Neural cell (in vitro differentiated cells): ENCODE data around the gene SDK2. TPM values are rescaled to one million over a fixed set of nuclear protein-coding genes. Genes with fewer than 3 reads are reported as not detected.

ENCODE experiments used
- H2AFZ ChIP-seq: fragments of 200-600, 300-800 bp; sonication (generic), shearing (Covaris generic); 2 replicates; pipeline ENCODE4 v1.6.0; 2014; ENCODE audit warnings: low read depth, mild to moderate bottlenecking, antibody characterized with exemption, low read length, moderate library complexity
- H3F3A ChIP-seq: fragments of 200-600 bp; shearing (Covaris generic); 2 replicates; pipeline ENCODE4 v1.6.1; 2016; ENCODE audit warnings: mild to moderate bottlenecking, moderate library complexity, mixed read lengths, antibody characterized with exemption, low read length; ENCODE audit not compliant: insufficient read depth, poor library complexity, severe bottlenecking
- H3K27ac ChIP-seq: fragments of 200-600, 300-800 bp; sonication (generic), shearing (Covaris generic); 2 replicates; pipeline ENCODE4 v1.5.1; 2014; ENCODE audit warnings: mild to moderate bottlenecking, low read length, moderate library complexity
- H3K27me3 ChIP-seq: fragments of 300-800, 200-600 bp; sonication (generic), shearing (Covaris generic); 2 replicates; pipeline ENCODE4 v1.6.0; 2014; ENCODE audit warnings: mild to moderate bottlenecking, low read depth, low read length, moderate library complexity; ENCODE audit not compliant: insufficient read depth
- H3K36me3 ChIP-seq: fragments of 300-800, 200-600 bp; sonication (generic), shearing (Covaris generic); 2 replicates; pipeline ENCODE4 v1.5.1; 2014; ENCODE audit warnings: mild to moderate bottlenecking, antibody characterized with exemption, low read length, moderate library complexity; ENCODE audit not compliant: insufficient read depth
- H3K4me2 ChIP-seq: fragments of 300-800, 200-600 bp; sonication (generic), shearing (Covaris generic); 2 replicates; pipeline ENCODE4 v1.6.0; 2014; ENCODE audit warnings: mild to moderate bottlenecking, low read length
- H3K4me3 ChIP-seq: fragments of 300-800, 200-600 bp; sonication (generic), shearing (Covaris generic); 2 replicates; pipeline ENCODE4 v1.5.1; 2014; ENCODE audit warnings: mild to moderate bottlenecking, low read length, moderate library complexity
- H3K79me2 ChIP-seq: fragments of 200-600 bp; shearing (Covaris generic); replicated peaks from 2 replicates; pipeline ENCODE4 v1.6.0; 2014; ENCODE audit warnings: mild to moderate bottlenecking, low read length, moderate library complexity; ENCODE audit not compliant: insufficient read depth
- H3K9ac ChIP-seq: fragments of 300-800, 200-600 bp; sonication (generic), shearing (Covaris generic); 2 replicates; pipeline ENCODE4 v1.6.1; 2016; ENCODE audit warnings: mild to moderate bottlenecking, low read length, mixed read lengths
- H3K9me2 ChIP-seq: fragments of 200-600 bp; shearing (Covaris generic); 2 replicates; pipeline ENCODE4 v1.6.1; 2016; ENCODE audit warnings: mild to moderate bottlenecking, low read length, mixed read lengths; ENCODE audit not compliant: insufficient read depth
- H3K9me3 ChIP-seq: fragments of 200-600, 300-800 bp; sonication (generic), shearing (Covaris generic); 2 replicates; pipeline ENCODE4 v1.6.1; 2016; ENCODE audit warnings: mild to moderate bottlenecking, mixed run types, low read length, moderate library complexity, mixed read lengths
- H4K20me1 ChIP-seq: fragments of 200-600 bp; shearing (Covaris generic); 2 replicates; pipeline ENCODE4 v1.6.1; 2016; ENCODE audit warnings: mild to moderate bottlenecking, mixed run types; ENCODE audit not compliant: insufficient read depth
- EP300 ChIP-seq: fragments of 450-650 bp; conservative IDR thresholded peaks from 2 replicates; pipeline ENCODE4 v1.6.1; 2014; ENCODE audit warnings: antibody characterized with exemption, mild to moderate bottlenecking, moderate library complexity; ENCODE audit not compliant: poor library complexity, severe bottlenecking
- EZH2 ChIP-seq: fragments of 200-600, 300-800 bp; shearing (Covaris generic), sonication (generic); IDR thresholded peaks from 2 replicates; pipeline ENCODE4 v1.6.1; 2014; ENCODE audit warnings: antibody characterized with exemption, low read length, borderline replicate concordance, mild to moderate bottlenecking; ENCODE audit not compliant: insufficient read depth, poor library complexity, severe bottlenecking
- MXI1 ChIP-seq: fragments of 450-650 bp; conservative IDR thresholded peaks from 2 replicates; pipeline ENCODE4 v1.6.1; 2014; ENCODE audit warnings: antibody characterized with exemption, mild to moderate bottlenecking; ENCODE audit not compliant: poor library complexity, severe bottlenecking
- POLR2AphosphoS5 ChIP-seq: IDR thresholded peaks from 2 replicates; pipeline ENCODE4 v1.6.1; 2012
- RAD21 ChIP-seq: fragments of 450-650 bp; conservative IDR thresholded peaks from 2 replicates; pipeline ENCODE4 v1.6.1; 2014; ENCODE audit warnings: antibody characterized with exemption, mild to moderate bottlenecking, moderate library complexity
- SMC3 ChIP-seq: fragments of 450-650 bp; conservative IDR thresholded peaks from 2 replicates; pipeline ENCODE4 v1.6.1; 2014; ENCODE audit warnings: antibody characterized with exemption, mild to moderate bottlenecking, moderate library complexity; ENCODE audit not compliant: poor library complexity
- TAF1 ChIP-seq: IDR thresholded peaks from 2 replicates; pipeline ENCODE4 v1.6.1; 2012; ENCODE audit warnings: low read depth
- polyA plus RNA-seq: library from polyadenylated mRNA; depleted of rRNA; stranded (reverse); fragments of >200 nt; gene quantifications from 2 replicates; pipeline ENCODE4 v1.2.3, GENCODE V29; 2014
- TF ChIP-seq, protein P1 (sequence below): IDR thresholded peaks from 2 replicates; pipeline ENCODE4 v1.6.1; 2012; ENCODE audit warnings: borderline replicate concordance
- TF ChIP-seq, protein P2 (sequence below): fragments of 450-650 bp; IDR thresholded peaks from 2 replicates; pipeline ENCODE4 v1.5.1; 2014; ENCODE audit warnings: antibody characterized with exemption, mild to moderate bottlenecking, moderate library complexity; ENCODE audit not compliant: poor library complexity, severe bottlenecking

Gene SDK2
- polyA plus RNA-seq, 1 donor from 2014 or later: 0.73 TPM

DNA sequence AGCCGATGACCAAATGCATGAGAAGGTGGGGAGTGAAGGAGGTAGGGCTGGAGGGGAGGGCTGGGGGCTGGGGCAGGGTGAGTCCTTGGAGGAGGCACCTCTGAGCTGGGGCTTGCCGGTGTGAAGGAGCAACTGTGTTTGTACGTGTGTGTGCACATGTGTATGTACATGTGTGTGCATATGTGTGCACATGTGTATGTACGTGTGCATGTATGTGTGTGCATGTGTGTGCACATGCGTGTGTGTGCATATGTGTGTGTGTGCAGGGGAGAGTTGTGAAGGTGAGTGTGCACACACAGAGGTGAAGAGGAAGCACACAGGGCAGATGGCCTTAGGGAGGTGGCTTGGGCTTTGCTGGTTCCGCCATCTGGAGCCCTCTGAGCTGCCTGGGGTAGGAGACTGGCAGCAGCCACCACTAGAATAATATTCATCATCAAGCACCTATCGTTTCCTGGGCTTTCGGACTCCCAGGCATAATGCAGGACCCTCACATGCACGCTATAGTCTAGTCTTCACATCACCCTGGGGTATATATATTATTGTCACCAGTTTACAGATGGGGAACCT, 211.5 kb downstream of the SDK2 start:
- Histone ChIP-seq H3K9me2 (no peaks in the 10 kb centered on the region), H2AFZ (no peak overlapping the region)
- no peak for TF ChIP-seq SMC3
- TF ChIP-seq, protein P1, sequence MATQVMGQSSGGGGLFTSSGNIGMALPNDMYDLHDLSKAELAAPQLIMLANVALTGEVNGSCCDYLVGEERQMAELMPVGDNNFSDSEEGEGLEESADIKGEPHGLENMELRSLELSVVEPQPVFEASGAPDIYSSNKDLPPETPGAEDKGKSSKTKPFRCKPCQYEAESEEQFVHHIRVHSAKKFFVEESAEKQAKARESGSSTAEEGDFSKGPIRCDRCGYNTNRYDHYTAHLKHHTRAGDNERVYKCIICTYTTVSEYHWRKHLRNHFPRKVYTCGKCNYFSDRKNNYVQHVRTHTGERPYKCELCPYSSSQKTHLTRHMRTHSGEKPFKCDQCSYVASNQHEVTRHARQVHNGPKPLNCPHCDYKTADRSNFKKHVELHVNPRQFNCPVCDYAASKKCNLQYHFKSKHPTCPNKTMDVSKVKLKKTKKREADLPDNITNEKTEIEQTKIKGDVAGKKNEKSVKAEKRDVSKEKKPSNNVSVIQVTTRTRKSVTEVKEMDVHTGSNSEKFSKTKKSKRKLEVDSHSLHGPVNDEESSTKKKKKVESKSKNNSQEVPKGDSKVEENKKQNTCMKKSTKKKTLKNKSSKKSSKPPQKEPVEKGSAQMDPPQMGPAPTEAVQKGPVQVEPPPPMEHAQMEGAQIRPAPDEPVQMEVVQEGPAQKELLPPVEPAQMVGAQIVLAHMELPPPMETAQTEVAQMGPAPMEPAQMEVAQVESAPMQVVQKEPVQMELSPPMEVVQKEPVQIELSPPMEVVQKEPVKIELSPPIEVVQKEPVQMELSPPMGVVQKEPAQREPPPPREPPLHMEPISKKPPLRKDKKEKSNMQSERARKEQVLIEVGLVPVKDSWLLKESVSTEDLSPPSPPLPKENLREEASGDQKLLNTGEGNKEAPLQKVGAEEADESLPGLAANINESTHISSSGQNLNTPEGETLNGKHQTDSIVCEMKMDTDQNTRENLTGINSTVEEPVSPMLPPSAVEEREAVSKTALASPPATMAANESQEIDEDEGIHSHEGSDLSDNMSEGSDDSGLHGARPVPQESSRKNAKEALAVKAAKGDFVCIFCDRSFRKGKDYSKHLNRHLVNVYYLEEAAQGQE: no peak
- no peak for TF ChIP-seq MXI1
- no peak for TF ChIP-seq RAD21
- no peak for TF ChIP-seq POLR2AphosphoS5
- no peak for TF ChIP-seq EZH2
- TF ChIP-seq TAF1: no peak
- TF ChIP-seq, protein P2, sequence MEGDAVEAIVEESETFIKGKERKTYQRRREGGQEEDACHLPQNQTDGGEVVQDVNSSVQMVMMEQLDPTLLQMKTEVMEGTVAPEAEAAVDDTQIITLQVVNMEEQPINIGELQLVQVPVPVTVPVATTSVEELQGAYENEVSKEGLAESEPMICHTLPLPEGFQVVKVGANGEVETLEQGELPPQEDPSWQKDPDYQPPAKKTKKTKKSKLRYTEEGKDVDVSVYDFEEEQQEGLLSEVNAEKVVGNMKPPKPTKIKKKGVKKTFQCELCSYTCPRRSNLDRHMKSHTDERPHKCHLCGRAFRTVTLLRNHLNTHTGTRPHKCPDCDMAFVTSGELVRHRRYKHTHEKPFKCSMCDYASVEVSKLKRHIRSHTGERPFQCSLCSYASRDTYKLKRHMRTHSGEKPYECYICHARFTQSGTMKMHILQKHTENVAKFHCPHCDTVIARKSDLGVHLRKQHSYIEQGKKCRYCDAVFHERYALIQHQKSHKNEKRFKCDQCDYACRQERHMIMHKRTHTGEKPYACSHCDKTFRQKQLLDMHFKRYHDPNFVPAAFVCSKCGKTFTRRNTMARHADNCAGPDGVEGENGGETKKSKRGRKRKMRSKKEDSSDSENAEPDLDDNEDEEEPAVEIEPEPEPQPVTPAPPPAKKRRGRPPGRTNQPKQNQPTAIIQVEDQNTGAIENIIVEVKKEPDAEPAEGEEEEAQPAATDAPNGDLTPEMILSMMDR: no peak
- TF ChIP-seq EP300: no peak

DNA sequence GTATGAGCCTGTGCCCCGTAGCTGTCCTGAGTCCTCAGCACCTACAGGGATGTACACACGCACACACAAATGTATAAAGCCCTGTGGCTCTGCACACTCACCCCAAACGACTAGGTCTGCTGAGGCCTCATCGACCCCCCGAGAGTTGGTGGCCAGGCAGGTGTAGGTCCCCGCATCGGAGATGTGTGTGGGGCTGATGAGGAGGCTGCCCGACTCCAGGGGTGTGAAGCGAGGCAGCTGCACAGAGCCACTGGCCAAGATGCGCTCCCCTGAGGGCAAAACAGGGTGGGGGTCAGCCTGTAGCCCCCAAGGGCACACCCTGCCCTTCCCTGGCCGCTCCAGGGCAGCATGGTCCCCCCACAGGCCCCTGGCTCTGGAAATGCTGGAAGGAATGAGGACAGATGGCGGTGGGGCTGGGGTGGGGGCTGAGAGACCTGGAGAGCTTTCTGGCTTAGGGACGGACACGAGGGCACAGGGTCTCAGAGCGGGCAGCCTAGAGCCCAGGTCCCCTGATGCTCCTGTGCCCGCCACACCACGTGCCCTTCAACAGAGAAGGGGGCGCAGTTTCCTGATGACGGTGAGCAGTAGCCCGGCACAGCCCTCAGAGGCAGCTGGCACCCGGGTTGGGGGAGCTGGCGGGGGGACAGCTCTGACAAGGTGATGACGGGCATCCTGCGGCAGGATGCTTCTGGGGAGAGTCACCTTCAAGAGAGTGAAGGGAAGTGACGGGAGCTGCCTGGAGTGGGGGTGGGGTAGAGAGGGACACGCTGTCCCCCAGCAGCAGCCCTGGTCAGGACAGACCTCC, 212.6 kb downstream of the SDK2 start:
- Histone ChIP-seq H4K20me1 (no peaks in the 10 kb centered on the region), H2AFZ (no peak overlapping the region), H3F3A (no peaks in the 10 kb centered on the region), H3K9me2 (no peaks in the 10 kb centered on the region), H3K27me3 (no peaks in the 10 kb centered on the region), H3K4me3 (no peak overlapping the region), H3K9ac (no peak overlapping the region), H3K36me3 (no peaks in the 10 kb centered on the region), H3K27ac (no peak overlapping the region), H3K4me2 (no peak overlapping the region), H3K9me3 (no peaks in the 10 kb centered on the region), H3K79me2 (no peaks in the 10 kb centered on the region)
- TF ChIP-seq, protein P1: no peak
- TF ChIP-seq TAF1: no peak
- no peak for TF ChIP-seq MXI1
- no peak for TF ChIP-seq EP300
- TF ChIP-seq, protein P2: no peak
- no peak for TF ChIP-seq SMC3
- no peak for TF ChIP-seq RAD21

More for the DNA sequence above, 211.5 kb downstream of the SDK2 start:
- Histone ChIP-seq H3K36me3 (no peaks in the 10 kb centered on the region), H3K27me3 (no peaks in the 10 kb centered on the region), H3F3A (no peaks in the 10 kb centered on the region), H3K4me2 (no peak overlapping the region), H4K20me1 (no peaks in the 10 kb centered on the region), H3K27ac (no peak overlapping the region), H3K9ac (no peak overlapping the region), H3K79me2 (no peaks in the 10 kb centered on the region), H3K4me3 (no peak overlapping the region), H3K9me3 (no peaks in the 10 kb centered on the region)
